ENCODE results near the gene MARK2.
"Not testable (repeated sequence)": the region's sequence is repeated elsewhere in the genome, so short reads cannot be mapped to it uniquely, and the experiment has no call there.

The MARK2 gene

DNA sequence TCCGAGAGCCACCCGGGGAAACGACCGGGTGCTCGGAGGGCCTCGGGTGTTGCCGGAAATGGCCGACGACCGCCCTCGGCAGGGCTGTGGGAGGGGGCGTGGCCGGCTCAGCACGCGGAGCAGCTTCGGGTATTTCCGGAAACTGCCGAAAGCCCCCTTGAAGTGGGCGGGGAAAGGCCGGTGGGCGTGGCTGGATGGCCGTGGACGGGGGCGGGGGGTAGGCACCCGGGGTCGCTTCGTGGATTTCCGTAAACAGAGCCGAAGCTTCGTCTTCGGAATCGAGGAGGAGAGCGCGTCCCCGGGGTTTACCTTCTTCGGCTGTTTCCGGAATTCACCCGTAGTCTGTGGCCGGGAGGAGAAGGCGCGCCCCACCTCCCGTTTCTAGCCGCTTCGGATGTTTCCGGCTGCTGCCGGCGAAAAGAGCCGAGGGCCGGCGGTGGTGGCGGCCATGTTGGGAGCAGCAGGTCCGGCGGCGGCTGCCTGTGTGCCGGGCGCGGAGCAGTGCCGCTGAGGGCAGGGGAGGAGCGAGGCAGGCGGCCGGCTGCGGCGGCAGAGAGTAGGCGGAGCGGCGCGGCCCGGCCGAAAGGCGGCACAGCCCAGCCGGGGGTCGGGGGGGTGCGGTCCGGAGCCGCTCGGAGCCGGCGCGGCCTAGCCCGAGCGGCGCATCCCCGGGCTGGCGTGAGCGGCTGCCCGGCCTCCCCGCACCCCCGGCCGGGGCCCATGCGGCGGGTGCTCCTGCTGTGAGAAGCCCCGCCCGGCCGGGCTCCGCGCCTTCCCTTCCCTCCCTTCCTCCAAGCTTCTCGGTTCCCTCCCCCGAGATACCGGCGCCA is at the start of gene MARK2:
Gene MARK2, plus strand, starts transcription at position 433 of the 830 bp plus-strand sequence. Its CDS starts 397 bp downstream, at position 830.
- DNase-seq, result peak; percentile 99

DNA sequence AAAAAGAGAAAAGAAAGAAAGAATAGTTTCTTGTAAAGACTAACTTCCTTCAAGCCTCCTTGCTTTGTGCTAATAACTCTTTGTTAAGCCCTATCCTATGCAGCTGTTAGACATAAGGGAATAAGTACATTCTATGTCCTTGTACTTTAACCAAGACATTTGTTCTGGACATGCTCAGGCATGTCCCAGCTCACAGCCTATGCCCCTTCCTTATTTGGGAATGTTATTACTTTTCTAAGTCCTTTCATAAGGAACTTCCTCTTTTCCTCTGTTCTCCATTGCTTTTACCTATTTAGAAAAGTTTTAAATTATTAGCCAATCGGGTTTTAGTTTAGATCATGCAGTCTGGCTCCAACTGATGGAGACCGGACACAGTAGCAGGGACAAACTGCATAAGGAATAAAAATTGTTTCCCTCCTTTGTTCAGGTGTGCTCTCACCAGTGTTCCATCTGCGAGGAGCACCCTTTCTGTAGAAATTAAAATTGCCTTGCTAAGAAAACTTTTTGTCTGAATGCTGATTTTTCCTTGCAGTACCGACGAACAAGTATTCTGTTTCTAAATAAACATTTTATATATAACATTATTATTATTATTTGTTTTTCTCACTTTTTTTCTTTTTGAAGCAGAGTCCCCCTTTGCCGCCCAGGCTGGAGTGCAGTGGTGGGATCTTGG is 47.3 kb upstream of the MARK2 start:
- no peak for DNase-seq

DNA sequence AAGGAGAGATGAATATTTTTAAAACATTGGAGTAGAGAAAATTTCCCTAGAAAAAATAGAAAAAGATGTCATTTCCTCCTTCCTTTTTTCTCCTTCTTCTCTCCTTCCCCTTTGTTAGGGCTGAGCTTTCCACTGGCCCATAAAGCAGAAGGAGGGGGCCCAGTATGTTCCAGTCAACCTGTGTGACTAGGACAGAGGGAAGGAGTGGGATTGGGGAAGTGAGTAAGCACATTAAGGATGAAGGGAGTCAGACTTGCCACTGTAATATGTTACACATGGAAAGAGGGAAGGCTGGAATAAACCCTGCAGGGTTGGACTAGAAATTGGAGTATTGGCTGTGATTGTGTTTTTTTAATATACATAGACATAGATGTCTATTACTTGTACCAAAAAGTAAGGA is 45.7 kb upstream of the MARK2 start:
- no peak for DNase-seq

DNA sequence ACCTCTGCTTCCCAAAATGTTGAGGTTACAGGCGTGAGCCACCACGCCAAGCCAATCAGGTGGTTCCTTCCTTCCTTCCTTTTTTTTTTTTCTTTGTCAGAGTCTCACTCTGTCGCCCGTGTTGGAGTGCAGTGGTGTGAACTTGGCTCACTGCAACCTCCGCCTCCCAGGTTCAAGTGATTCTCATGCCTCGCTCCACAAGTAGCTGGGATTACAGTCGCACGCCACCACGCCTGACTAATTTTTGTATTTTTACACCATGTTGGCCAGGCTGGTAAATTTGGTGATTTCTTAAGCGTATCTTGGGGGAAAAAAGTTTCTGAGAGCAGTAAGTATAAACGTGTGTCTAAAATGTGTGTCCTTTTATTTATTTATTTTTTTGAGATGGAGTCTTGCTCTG is 43.8 kb upstream of the MARK2 start:
- no peak for DNase-seq

DNA sequence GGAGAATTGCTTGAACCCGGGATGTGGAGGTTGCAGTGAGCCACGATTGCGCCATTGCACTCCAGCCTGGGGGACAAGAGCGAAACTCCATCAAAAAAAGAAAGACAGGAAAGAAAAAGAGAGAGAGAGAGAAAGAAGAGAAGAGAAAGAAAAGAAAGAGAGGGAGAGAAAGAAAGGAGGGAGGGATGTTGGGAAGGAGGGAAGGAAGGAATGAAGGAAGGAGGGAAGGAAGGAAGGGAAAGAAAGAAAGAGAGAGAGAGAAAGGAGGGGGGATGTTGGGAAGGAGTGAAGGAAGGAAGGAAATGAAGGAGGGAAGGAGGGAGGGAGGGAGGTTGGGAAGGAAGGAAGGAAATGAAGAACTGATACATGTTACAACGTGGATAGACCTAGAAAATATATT is 38.0 kb upstream of the MARK2 start:
- no peak for DNase-seq

DNA sequence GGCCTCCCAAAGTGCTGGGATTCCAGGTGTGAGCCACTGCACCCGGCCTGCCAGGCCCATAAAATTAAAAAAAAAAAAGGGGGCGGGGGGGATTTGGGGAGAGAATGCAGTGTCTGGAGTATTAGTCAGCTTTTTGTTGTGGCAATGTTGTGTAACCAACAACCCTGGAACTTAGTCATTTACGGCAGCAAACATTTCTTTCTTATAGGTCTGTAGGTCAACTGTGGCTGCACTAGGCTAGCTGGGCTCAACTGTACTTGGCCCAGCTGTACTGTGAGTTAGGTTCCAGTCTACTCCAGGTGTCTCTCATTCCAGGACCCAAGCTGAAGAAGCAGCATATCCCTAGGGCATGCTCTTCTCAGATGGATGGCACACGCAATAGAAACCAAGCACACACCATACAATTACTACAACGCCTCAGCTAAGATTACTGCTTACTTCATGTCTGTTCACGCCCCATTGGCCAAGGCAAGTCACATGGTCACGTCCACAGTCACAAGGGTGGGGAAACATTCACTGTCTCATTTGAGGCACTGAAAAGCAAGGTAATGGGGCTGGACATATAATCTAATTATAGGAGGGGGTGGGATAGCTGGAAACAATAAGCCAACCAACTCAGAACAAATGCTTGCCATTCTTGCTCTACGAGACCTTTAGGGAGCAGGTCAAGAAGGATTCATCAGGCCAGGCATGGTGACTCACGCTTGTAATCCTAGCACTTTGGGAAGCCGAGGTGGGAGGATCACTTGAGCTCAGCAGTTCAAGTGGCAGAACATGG is 36.1 kb upstream of the MARK2 start:
- DNase-seq, result no peak

DNA sequence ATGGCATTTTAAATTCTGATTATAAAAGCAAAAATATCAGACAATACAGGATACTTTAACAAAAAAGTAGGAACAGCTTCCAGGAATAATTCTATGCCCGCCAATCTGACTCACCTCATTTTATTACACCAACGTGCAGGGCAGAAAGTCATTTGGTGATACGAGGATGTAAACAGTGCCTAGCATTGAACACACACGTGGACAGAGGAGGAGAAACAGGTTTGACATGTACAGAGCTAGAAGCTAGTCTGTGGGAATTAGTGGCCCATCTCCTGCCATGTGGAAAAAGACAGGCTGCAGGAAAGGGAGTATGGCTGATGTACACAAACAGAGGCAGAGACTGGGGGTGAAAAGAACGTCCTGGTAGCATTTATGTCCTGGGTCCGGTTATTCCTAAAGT is 34.7 kb upstream of the MARK2 start:
- DNase-seq, result no peak

DNA sequence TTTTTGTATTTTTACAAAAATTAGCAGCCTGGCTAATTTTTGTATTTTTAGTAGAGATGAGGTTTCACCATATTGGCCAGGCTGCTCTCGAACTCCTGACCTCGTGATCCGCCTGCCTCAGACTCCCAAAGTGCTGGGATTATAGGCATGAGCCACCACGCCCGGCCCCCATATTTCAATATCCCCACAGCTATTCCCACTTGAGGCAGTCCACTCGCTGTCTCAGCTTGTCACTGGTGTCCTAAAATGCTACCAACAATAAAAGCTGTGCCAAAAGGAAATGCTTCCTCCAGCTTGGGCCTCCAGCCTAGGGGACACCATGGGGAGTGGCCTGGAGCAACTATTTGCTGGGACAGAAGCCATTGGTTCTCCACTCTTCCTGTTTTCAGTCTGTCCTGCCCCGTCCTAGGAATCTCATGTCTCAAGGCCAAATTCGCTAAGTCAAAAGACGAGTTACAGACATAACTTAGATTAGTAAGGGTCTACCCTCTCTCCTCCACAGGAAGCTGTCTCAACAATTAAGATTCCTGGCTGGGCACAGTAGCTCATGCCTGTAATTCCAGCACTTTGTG is 33.0 kb upstream of the MARK2 start:
- no peak for DNase-seq

DNA sequence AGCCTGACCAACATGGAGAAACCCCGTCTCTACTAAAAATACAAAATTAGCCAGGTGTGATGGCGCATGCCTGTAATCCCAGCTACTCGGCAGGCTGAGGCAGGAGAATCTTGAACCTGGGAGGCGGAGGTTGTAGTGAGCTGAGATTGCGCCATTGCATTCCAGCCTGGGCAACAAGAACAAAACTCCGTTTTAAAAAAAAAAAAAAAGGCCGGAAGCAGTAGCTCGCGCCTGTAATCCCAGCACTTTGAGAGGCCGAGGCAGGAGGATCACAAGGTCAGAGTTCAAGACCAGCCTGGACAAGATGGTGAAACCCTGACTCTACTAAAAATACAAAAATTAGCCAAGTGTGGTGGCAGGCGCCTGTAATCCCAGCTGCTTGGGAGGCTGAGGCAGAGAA is 28.5 kb upstream of the MARK2 start:
- not testable (repeated sequence) for DNase-seq

DNA sequence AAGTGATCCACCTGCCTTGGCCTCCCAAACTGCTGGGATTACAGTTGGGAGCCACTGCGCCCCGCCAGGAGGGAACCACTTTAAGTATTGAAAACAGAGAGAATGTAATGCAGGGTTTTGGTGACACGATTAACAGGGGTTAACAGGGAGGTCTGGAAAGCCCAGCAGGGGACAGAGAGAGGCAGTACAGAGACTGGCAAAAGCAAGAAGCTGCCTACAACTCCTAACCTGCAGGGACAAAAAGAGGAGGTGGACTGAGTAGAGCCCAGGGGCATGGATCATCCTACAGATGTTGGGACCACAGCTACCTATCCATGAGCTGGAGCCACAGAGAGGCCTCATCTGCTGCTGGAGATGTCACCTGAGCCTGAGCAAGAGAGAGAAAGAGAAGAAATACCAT is 27.4 kb upstream of the MARK2 start:
- DNase-seq, result no peak

DNA sequence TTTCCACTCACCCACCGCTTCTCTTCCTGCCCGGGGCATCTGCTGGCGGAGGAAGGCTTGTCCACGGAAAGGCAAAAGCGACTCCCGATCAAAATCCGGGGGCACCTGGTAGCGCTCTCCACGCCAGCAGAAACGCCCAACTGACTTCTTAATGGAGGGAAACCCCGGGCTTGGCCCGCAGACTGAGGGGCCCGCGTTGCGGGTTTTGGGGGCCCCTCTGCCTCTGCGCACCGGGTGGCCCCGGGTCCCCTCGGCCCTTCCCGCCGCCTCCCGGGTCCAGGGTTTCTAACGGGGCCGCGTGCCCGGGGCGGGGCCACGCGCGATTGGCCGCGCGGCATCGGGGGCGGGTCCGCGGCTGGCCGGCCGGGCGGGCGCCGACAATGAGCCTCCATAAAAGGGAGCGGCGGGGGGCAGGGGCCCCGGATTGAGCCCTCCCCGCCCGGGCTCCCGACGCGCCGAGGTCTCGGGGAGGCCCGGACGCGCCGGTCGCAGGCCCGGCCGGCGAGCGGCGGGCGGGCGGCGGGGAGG is 25.8 kb upstream of the MARK2 start, which contains the start of gene SPINDOC:
Gene SPINDOC, plus strand, starts transcription at position 422 of the 528 bp plus-strand sequence. CDS start 231 bp downstream, outside the sequence.
- peak; percentile 69 for DNase-seq

DNA sequence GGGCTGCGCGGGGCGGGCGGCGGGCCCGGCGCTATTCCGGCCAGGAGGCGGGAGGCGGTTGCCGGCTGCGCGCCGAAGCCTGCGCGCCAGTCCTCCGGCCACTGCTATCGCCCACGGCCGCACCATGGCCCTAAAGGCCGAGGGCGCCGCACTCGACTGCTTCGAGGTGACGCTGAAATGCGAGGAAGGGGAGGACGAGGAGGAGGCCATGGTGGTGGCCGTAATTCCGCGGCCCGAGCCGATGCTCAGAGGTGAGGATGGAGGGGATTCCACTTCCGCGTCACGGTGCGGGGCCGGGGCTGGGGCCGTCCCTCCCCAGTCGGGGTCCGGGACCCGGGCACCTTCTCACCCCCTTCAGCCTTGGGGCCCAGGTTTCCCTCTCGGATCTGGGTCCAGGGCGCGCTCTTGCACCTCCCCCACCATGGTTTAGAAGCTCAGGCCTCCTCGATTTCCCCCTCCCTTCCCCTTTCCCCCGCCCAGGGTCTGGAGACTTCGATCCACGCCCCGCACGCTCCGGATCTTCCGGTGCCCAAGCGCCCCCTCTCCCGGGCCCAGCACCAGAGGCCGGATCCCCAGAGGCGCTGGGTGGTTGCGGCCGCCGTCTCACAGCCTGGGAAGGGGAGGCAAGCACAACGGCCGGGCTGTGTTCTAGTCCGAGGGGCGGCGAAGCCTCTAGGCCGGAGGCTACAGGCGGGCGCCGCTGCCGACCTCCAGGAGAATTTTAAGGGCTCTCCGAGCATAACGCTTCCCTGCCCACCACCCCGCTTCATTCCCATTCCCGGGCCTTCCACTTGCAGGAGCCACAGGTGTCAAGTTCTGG is 25.1 kb upstream of the MARK2 start:
- peak; percentile 33 for DNase-seq

DNA sequence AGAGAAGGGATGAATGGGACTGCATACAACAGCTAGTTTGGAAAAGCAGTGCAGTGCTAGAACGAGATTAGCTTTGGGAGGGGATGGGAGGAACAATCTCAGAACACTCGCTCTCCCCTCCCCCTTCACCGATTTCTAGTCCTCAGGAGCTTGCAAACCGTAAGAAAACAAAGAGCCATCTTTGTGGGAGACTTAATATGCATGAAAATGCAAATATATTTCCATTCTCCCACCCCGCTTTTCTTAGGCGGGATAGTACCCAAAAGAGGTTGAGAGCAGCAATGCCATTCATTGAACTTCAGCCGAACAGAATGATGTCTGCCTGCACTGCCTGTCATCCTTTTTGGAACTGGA is 24.6 kb upstream of the MARK2 start:
- DNase-seq, result no peak

DNA sequence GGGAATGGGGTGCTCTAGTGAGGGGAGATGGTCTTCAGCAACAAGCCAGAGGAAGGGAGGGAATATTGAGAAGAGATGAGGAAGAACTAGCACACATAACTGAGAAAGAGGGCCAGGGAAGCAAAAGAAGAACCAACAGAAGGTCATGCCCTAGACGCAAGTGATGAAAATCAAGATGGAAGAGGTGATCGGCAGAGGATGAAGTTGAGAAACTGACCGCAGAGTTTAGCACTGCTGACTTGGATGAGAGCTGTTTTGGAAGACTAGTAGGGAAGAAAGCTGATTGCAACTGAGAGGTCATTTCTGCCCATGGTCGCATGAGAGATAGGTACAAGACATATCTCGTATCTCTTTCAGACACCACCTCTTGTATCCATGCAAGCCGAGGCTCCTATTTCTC is 22.7 kb upstream of the MARK2 start:
- no peak for DNase-seq

DNA sequence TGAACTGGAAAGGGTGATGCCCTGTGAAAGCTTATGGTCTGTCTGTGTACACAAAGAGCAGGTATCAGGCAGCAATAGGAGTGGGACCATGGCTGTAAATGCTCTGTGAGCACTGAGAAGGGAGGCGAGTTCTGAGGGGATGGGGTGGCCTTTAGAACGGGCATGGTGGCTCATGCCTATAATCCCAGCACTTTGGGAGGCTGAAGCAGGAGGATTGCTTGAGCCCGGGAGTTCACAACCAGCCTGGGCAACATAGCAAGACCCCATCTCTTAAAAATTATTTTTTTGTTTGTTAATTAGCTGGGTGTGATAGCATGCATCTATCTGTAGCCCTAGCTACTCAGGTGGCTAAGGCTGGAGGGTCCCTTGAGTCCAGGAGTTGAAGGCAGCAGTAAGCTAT is 22.2 kb upstream of the MARK2 start:
- DNase-seq, result no peak

DNA sequence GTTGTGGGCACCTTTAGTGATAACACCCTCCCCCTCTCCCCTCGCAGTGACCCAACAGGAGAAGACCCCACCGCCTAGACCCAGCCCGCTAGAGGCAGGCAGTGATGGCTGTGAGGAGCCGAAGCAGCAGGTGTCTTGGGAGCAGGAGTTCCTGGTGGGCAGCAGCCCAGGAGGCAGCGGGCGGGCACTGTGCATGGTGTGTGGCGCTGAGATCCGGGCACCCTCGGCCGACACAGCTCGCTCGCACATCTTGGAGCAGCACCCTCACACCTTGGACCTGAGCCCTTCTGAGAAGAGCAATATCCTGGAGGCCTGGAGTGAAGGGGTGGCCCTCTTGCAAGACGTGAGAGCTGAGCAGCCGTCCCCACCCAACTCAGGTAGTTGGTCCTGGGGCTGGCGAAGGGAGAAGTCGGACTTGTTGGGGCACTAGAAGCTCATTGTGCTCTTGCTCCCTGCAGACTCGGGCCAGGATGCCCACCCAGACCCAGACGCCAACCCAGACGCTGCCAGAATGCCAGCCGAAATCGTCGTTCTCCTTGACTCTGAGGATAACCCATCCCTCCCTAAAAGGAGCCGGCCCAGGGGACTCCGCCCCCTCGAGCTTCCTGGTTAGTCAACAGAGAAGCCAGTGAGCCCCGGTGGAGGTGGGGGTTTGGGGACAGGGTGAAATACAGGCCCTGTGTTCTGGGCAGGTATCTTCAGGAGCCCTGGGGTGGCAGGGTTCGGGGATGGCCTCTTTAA is 21.0 kb upstream of the MARK2 start:
- no peak for DNase-seq

DNA sequence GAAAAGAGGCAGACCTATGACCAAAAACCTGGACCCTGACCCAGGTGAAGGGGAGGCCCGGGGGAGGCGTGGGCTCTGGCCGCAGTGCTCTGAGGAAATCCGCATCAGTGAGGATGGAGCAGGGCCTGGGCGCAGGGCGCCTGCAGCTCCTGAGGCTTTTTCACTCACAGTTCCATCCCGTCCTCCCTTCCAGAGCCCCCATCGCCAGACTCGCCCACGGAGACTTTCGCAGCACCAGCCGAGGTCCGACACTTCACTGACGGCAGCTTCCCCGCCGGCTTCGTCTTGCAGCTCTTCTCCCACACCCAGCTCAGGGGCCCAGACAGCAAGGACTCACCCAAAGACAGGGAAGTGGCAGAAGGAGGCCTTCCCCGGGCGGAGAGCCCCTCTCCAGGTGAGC is 20.3 kb upstream of the MARK2 start:
- no peak for DNase-seq

DNA sequence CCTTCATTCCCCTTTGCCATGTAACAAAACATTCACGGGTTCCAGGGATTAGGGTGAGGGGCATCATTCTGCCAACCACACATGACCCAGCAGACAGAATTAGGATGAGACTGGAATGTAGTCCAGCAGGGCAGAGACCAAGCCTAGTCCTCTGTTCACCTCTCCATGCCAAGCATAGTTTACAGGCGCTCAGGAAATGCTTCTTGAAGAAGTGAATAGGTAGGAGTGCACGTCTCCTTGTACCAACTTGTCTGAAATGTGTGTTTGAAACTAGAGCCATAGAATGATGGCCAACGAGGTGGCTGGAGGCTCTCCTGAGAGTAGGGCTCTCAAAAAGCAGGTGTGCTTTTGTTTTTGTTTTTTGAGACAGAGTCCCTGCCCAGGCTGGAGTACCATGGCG is 17.5 kb upstream of the MARK2 start:
- no peak for DNase-seq

DNA sequence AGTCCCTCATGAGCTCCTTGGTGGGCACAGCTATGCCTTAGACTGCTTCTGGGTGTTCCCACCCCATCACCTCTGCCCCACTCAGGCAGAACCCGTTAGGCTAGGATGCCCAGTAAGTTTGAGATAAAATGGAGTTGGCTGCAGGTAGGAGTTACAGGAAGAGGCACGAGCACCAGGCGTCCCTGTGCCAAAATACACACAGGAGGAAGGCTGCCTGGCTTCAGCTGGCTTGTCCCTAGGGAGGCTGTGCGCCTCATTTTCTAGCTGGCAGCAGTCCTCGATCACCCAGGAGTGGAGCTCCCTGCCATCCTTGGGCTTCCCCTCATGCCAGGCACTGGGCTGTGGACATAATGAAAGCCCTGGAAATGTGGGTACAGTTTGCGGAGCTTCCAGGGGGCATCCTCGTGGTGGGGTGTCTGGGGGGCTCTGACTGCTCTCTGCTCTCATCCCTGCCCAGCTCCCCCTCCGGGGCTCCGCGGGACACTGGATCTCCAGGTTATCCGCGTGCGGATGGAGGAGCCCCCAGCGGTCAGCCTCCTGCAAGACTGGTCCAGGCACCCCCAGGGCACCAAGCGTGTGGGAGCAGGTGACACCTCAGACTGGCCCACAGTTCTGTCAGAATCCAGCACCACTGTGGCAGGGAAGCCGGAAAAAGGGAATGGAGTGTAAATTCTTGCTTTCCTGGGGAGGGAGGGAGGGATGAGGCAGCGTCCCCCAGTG is 12.3 kb upstream of the MARK2 start:
- DNase-seq, result no peak

DNA sequence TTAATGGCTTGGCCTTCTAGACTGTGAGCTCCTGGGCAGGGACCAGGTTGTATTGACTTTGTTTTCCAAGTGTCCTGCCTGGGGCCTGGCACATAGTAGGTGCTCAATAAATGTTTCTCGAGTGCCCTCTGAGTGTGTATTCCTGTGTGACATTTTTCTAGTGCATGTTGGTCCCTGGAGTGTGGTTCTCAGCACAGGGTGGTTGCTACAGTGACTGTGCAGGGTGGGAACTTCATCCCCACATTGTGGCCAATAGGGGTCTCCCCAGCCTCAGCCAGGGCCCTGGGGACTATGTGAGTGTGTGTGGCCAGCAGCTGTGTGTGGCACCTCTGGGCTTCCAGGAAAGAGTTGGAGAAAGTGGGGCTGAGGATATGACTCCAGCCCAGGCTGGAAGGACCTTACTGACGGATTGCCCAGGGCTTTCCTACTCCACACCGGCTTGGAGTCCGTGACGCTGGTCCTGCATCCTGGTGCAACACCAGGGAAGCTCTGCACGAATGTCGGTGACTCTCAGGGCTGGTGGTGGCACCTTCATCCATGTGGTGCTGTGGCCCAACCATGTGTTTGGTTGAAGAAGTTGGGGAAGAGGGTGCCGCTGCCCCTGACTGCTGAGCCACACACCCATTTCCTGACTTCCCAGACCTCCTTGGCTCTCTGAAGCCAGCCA is 9.0 kb upstream of the MARK2 start:
- DNase-seq, result no peak
